Measurements from ENCODE around the gene PLEKHM2. TPM values are rescaled to one million over a fixed set of nuclear protein-coding genes. Genes with fewer than 3 reads are reported as not detected.

The PLEKHM2 gene
- total RNA-seq, 1 experiment from 2014 or later: 13.4 TPM

GRCh38 chr1:15701784-15702183, 17.7 kb downstream of the PLEKHM2 start:
- no peak for DNase-seq (ENCODE audit: low spot score)

- no peak for DNase-seq (ENCODE audit: low spot score)
Measured at GRCh38 chr1:15702722-15703550, 18.8 kb downstream of the PLEKHM2 start.

- no peak for DNase-seq (ENCODE audit: low spot score)
Measured at GRCh38 chr1:15703562-15703961, 19.4 kb downstream of the PLEKHM2 start.

GRCh38 chr1:15704526-15705183, 20.5 kb downstream of the PLEKHM2 start:
- DNase-seq (ENCODE audit: low spot score): no peak

- no peak for DNase-seq (ENCODE audit: low spot score)
Measured at GRCh38 chr1:15705184-15705566, 21.1 kb downstream of the PLEKHM2 start.

- no peak for DNase-seq (ENCODE audit: low spot score)
Measured at GRCh38 chr1:15706751-15707150, 22.6 kb downstream of the PLEKHM2 start.

- no peak for DNase-seq (ENCODE audit: low spot score)
Measured at GRCh38 chr1:15707239-15707925, 23.3 kb downstream of the PLEKHM2 start.

- no peak for DNase-seq (ENCODE audit: low spot score)
Measured at GRCh38 chr1:15708486-15709137, 24.5 kb downstream of the PLEKHM2 start.

GRCh38 chr1:15709226-15709625, 25.1 kb downstream of the PLEKHM2 start:
- DNase-seq (ENCODE audit: low spot score): no peak

GRCh38 chr1:15712168-15712567, 28.0 kb downstream of the PLEKHM2 start:
- no peak for DNase-seq (ENCODE audit: low spot score)

- no peak for DNase-seq (ENCODE audit: low spot score)
Measured at GRCh38 chr1:15714406-15715136, 30.5 kb downstream of the PLEKHM2 start.

- no peak for DNase-seq (ENCODE audit: low spot score)
Measured at GRCh38 chr1:15717418-15718125, 33.5 kb downstream of the PLEKHM2 start.

- DNase-seq (ENCODE audit: low spot score): no peak
Measured at GRCh38 chr1:15718199-15718601, 34.1 kb downstream of the PLEKHM2 start.

GRCh38 chr1:15719381-15720120, 35.4 kb downstream of the PLEKHM2 start:
- DNase-seq (ENCODE audit: low spot score): no peak

- no peak for DNase-seq (ENCODE audit: low spot score)
Measured at GRCh38 chr1:15720861-15721260, 36.7 kb downstream of the PLEKHM2 start.

- DNase-seq (ENCODE audit: low spot score): no peak
Measured at GRCh38 chr1:15722411-15722810, 38.3 kb downstream of the PLEKHM2 start.

- no peak for DNase-seq (ENCODE audit: low spot score)
Measured at GRCh38 chr1:15722836-15723532, 38.9 kb downstream of the PLEKHM2 start.

- no peak for DNase-seq (ENCODE audit: low spot score)
Measured at GRCh38 chr1:15723631-15724246, 39.6 kb downstream of the PLEKHM2 start.
